HG03135 (cell line): ENCODE data around the gene CAMK1.
"Not testable (repeated sequence)": the region's sequence is repeated elsewhere in the genome, so short reads cannot be mapped to it uniquely, and the experiment has no call there.

Experiments
- ATAC-seq: cut with Tn5 transposase; IDR thresholded peaks from one replicate; pipeline ENCODE4 v1.9.1; 2021; ENCODE audit warnings: mild to moderate bottlenecking, moderate library complexity; ENCODE audit not compliant: unreplicated experiment

The CAMK1 gene

GRCh38 chr3:9776896-9777693 lies 7.3 kb upstream of the CAMK1 start:
- ATAC-seq, result no peak

GRCh38 chr3:9771007-9771406 lies 1.3 kb upstream of the CAMK1 start:
- ATAC-seq, result not testable (repeated sequence)

- ATAC-seq, result no peak
Measured at GRCh38 chr3:9770276-9770812, 597 bp upstream of the CAMK1 start.

- no peak for ATAC-seq
Measured at GRCh38 chr3:9769012-9769411, 735 bp downstream of the CAMK1 start.

GRCh38 chr3:9768141-9768775 lies 1.5 kb downstream of the CAMK1 start:
- ATAC-seq, result no peak

- ATAC-seq, result no peak
Measured at GRCh38 chr3:9767418-9767817, 2.3 kb downstream of the CAMK1 start.

GRCh38 chr3:9765865-9766264 lies 3.9 kb downstream of the CAMK1 start:
- no peak for ATAC-seq

- ATAC-seq, result no peak
Measured at GRCh38 chr3:9762871-9763270, 6.9 kb downstream of the CAMK1 start.

- ATAC-seq, result no peak
Measured at GRCh38 chr3:9761919-9762318, 7.8 kb downstream of the CAMK1 start.

- no peak for ATAC-seq
Measured at GRCh38 chr3:9760779-9761505, 8.8 kb downstream of the CAMK1 start.

GRCh38 chr3:9757427-9757826 lies 12.3 kb downstream of the CAMK1 start:
- ATAC-seq, result no peak

GRCh38 chr3:9754678-9755077 lies 15.1 kb downstream of the CAMK1 start:
- no peak for ATAC-seq

- ATAC-seq, result no peak
Measured at GRCh38 chr3:9750556-9751411, 19.0 kb downstream of the CAMK1 start.

GRCh38 chr3:9749645-9750555 lies 19.8 kb downstream of the CAMK1 start, which contains the start of gene OGG1:
Gene OGG1 (plus strand): TSS chr3:9749952. CDS start chr3:9750287, 335 bp downstream.
- peak; percentile 93 for ATAC-seq

- no peak for ATAC-seq
Measured at GRCh38 chr3:9749296-9749644, 20.5 kb downstream of the CAMK1 start.

GRCh38 chr3:9748031-9748430 lies 21.7 kb downstream of the CAMK1 start:
- ATAC-seq, result no peak

- ATAC-seq, result no peak
Measured at GRCh38 chr3:9747267-9747666, 22.5 kb downstream of the CAMK1 start.

GRCh38 chr3:9746330-9746729 lies 23.4 kb downstream of the CAMK1 start:
- ATAC-seq, result no peak

GRCh38 chr3:9745521-9745920 lies 24.2 kb downstream of the CAMK1 start:
- ATAC-seq, result no peak

GRCh38 chr3:9744162-9744561 lies 25.6 kb downstream of the CAMK1 start:
- ATAC-seq, result no peak
